ENCODE measurements around the gene EVPLL.
"Not testable (repeated sequence)": the region's sequence is repeated elsewhere in the genome, so short reads cannot be mapped to it uniquely, and the experiment has no call there.

The EVPLL gene

DNA sequence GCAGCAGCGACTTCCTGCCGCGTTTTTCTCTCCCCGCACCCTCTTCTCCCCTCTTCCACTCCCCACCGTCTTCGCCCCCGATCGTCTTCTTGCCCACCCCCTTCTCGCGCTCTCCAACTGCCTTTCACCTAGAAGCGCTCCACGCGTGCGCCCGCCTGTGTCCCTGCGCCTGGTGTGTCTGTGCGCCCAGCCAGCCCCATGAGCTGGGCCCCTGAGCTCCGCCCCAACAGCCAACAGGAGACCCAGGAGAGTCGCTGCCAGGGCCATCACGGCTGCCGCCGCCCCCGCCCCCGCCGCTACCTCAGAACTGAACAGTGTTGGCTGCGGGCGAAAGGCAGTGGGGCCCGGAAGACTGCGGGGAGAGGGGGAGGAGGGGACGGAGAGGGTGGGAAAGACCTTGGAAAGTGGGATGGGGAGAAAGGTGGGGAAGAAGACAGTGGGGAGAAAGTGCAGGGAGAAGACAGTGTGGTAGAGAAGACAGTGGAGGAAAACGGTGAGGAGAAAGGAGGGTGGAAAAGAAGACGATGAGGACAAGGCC lies 34.5 kb downstream of the EVPLL start:
- in situ Hi-C loops (cut with MboI; ENCODE audit: low sequenced_read_pairs); H3K4me3 ChIP-seq; H3K4me1 ChIP-seq; H3K27me3 ChIP-seq (ENCODE audit: low read depth); DNase-seq (ENCODE audit: low spot score in 2 of 2); H3K36me3 ChIP-seq (replicated peaks); H3K9me3 ChIP-seq: not testable (repeated sequence)

DNA sequence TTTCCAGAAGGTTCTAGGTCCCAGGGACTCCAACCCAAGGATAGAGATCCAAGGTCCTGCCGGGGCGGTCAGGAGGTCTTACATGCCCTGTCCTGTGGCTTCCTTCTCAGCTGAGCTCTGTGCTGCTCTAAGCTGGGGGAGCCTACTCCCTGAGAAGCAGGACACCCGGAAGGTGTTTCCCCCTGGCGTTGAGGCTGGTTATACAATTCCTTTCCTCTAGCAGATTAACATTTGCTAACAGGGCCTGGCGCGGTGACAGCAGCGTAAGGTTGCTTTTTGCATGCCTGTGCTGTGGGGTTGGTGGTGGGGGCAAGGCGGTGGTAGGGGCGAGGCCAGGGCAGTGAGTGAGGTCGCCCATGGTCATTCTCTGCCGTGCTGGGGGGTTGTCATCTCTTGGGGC lies 43.9 kb downstream of the EVPLL start:
- H3K4me3 ChIP-seq; H3K27me3 ChIP-seq (ENCODE audit: low read depth); H3K4me1 ChIP-seq; H3K9me3 ChIP-seq; H3K36me3 ChIP-seq (replicated peaks); DNase-seq (ENCODE audit: low spot score in 2 of 2); in situ Hi-C loops (cut with MboI; ENCODE audit: low sequenced_read_pairs): not testable (repeated sequence)

DNA sequence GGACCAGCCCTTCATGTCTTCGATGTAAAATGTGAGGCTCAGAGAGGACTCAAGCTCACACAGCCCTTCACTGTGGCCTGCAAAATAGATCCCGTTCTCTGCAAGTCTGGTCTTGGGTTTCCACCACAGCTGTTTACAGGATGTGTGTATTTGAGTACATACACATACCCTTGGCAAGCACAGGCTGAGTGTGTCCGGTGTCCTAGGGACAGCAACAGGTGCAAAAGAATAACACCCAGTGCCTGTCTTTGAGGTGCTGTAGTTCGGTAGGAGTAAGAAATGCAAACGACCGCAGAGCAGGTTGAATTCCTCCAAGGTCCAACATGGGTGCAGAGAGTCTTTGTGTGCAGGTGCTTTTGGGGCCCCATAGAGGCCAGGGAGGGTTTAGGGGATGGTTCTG lies 44.9 kb downstream of the EVPLL start:
- H3K36me3 ChIP-seq (replicated peaks); H3K4me1 ChIP-seq; H3K9me3 ChIP-seq; DNase-seq (ENCODE audit: low spot score in 2 of 2); H3K4me3 ChIP-seq; in situ Hi-C loops (cut with MboI; ENCODE audit: low sequenced_read_pairs); H3K27me3 ChIP-seq (ENCODE audit: low read depth): not testable (repeated sequence)

DNA sequence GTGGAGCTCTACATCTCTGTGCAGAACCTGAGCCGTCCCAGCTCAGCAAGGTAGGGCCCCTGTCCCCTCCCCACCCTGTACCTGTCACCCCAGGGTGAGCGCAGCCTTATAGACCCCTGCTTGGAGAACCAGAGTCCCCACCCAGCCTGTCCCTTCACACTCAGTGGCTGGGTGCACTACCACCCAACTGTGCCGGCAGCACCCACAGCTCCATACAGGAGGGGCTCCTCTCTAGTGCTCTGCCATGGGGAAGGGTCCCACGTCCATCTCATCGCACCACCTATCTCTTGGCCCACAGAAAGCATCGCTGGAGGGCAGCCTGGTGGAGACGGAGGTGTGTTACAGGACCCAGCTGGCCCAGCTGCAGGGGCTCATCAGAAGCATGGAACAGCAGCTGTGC lies 45.4 kb downstream of the EVPLL start:
- H3K4me1 ChIP-seq; DNase-seq (ENCODE audit: low spot score in 2 of 2); in situ Hi-C loops (cut with MboI; ENCODE audit: low sequenced_read_pairs); H3K9me3 ChIP-seq; H3K27me3 ChIP-seq (ENCODE audit: low read depth); H3K36me3 ChIP-seq (replicated peaks); H3K4me3 ChIP-seq: not testable (repeated sequence)

DNA sequence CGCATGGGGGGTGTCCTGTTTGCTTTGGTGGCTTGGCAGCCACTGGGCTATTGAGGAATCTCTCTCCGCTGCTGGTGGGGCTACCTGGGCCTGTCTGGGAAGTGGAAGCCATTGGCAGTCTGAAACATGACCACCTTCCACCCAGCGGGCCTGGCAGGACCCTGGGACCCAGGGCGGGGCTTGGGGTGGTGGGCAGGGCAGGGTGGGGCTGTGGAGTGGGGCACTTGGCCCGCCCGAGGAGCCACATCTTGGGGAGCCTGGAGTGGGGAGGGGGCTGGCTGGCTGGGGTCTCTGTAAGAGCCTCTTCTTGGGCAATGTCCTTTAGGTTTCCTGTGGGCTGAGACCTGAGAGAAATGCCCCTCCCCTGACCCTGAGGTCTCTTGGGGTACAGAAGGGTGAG lies 48.0 kb downstream of the EVPLL start:
- H3K9me3 ChIP-seq; H3K36me3 ChIP-seq (replicated peaks); in situ Hi-C loops (cut with MboI; ENCODE audit: low sequenced_read_pairs); DNase-seq (ENCODE audit: low spot score in 2 of 2); H3K4me3 ChIP-seq; H3K4me1 ChIP-seq; H3K27me3 ChIP-seq (ENCODE audit: low read depth): not testable (repeated sequence)

DNA sequence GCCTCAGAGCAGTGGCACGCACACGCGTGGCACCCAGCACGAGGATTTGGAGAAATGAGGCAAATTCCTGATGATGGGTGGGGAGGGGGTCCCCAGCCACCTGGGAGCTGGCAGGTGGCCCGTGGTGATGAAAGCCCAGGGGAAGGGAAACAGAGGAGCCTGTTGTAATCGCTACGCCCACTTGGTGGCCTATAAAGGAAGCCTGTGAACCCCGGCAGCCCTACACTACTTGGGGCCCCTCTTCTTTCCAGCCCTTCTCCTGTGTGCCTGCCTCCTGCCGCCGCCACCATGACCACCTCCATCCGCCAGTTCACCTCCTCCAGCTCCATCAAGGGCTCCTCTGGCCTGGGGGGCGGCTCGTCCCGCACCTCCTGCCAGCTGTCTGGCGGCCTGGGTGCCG lies 49.1 kb downstream of the EVPLL start:
- H3K4me3 ChIP-seq; H3K27me3 ChIP-seq (ENCODE audit: low read depth); H3K36me3 ChIP-seq (replicated peaks); DNase-seq (ENCODE audit: low spot score in 2 of 2); H3K4me1 ChIP-seq; in situ Hi-C loops (cut with MboI; ENCODE audit: low sequenced_read_pairs); H3K9me3 ChIP-seq: not testable (repeated sequence)

DNA sequence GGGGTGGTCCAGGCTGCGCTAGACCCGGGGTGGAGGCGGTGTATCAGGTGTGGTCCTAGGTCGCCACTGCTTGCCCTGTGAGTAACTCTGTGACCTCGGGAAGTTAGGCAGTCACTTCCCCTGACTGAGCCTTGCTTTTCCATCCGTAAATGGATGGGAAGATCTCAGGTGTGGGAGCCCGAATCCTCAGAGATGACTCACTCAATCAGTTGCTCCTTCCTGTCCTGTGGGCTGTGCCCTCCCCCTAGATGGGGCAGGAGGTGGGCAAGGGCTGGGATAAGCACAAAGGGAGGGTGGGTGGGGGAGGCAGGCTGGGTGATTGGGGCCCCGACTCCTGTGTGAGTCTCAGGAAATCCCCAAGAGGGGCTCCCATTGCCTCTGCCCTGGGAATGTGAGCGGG lies 54.6 kb downstream of the EVPLL start:
- DNase-seq (ENCODE audit: low spot score in 2 of 2); H3K9me3 ChIP-seq; H3K4me3 ChIP-seq; in situ Hi-C loops (cut with MboI; ENCODE audit: low sequenced_read_pairs); H3K4me1 ChIP-seq; H3K27me3 ChIP-seq (ENCODE audit: low read depth); H3K36me3 ChIP-seq (replicated peaks): not testable (repeated sequence)

All from HAP-1 (cell line).